Measurements from ENCODE around the gene SALL3. TPM values are rescaled to one million over a fixed set of nuclear protein-coding genes. Genes with fewer than 3 reads are reported as not detected.
"Not testable (repeated sequence)": the region's sequence is repeated elsewhere in the genome, so short reads cannot be mapped to it uniquely, and the experiment has no call there.

SALL3 gene
- polyA plus RNA-seq, 4 donors, result 0.18 to 11.0 (median 8.2) TPM

DNA sequence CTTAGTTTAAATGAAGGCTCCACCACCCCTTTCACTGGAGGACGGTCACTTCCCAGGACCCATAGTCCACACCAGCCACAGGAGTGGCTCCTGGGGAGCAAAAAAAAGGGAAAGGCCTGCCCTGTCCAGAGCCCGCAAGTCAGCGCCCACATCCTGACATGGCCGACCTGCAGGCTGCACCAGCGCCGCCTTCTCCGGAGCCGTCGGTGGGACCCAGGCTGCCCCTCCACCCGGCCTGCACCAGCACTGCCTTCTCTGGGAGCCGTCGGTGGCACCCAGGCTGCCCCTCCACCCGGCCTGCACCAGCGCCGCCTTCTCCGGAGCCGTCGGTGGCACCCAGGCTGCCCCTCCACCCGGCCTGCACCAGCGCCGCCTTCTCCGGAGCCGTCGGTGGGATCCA lies 14.9 kb upstream of the SALL3 start:
- not testable (repeated sequence) for DNase-seq (ENCODE audit: low read depth in 4 of 4, low spot score in 3 of 4)

DNA sequence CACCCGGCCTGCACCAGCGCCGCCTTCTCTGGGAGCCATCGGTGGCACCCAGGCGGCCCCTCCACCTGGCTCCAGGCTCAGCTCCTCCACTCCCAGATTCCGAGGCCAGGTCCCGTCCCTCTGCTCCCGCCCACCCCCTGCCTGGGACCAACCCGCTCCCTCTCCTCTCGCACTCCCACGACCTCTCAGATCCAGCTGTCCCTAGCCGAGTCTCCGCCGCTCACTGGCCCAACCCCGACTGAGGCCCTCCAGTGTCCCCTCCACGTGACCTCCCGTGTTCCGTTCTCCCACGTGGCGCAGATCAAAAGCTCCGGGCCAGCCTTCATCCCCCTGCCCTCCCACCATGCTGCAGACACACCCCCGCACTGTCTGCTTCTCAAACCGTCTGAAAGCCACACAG lies 14.4 kb upstream of the SALL3 start:
- no peak for DNase-seq (ENCODE audit: low read depth in 4 of 4, low spot score in 3 of 4)

DNA sequence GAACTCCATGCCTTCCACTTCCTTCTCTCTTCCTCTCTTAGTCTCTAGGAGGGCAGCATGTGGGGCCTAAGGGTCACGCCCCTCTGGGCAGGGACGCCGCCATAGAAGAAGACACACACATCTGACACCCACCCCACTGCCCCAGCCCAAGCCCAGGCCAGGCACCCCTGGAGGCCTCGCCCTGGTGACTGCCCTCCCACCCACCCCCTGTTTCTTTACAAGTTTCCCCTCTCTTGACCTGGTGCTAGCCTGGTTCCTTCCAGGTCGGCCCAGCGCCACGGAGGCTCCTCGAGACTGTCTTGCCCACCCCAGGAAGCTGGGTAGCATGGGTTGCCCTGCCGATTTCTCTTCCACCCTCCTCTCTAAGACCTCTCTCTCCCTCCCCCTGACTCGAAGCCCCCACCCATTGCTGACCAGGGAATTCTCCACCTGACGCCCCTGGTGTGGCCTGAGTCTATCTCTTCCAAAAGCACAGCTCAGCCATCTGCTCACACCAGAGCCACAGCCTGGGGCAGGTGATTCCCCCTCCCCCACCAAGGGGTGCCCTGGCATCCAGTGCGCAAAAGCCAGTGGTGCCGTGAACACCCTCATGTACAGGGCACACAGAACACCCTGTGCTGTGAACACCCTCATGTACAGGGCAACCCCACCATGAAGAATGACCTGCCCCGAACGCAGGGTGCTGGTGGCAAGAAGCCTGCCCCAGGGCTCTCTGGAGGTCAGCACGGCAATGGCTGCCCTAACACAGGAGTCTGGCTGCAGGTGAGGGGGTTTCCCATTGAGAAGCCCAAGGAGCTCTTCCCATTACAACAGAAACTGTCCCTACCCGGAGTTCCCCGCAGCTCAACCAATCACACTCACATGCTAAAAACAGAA lies 13.5 kb upstream of the SALL3 start:
- no peak for DNase-seq (ENCODE audit: low read depth in 4 of 4, low spot score in 3 of 4)

DNA sequence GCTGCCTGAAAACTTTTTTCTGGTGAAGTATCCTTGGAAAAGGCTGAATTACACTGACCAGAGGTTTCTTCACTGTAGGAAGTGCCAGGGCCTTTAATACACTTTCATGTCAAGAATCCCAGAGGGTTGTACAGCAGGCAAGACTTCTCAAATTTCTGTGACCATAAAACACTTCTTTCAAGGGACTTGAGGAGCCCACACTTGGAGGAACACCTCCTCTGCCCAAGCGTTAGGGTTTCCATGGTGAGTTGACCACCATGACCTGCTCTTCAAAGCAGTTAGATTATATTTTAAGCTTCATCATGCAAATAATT lies 12.9 kb upstream of the SALL3 start:
- DNase-seq (ENCODE audit: low read depth in 4 of 4, low spot score in 3 of 4), result no peak

DNA sequence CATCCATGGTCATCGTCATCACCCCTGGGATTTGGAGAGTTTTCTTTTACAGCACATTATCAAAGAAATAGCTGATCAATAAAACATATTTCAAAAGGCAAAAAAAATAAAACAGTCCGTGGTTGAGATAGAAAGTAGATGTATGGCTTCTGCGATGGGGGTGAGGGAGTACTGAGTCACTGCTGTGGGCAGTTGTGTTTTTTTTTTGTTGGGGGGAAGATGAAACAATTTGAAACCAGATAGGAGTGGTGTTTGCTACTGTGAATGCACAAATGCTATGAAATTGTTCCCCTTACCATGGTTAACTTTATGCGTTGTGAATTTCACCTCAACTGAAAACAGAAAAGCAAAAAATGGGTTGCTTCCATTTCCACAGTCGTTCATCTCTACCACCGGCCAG lies 11.9 kb upstream of the SALL3 start:
- DNase-seq (ENCODE audit: low read depth in 4 of 4, low spot score in 3 of 4), result no peak

DNA sequence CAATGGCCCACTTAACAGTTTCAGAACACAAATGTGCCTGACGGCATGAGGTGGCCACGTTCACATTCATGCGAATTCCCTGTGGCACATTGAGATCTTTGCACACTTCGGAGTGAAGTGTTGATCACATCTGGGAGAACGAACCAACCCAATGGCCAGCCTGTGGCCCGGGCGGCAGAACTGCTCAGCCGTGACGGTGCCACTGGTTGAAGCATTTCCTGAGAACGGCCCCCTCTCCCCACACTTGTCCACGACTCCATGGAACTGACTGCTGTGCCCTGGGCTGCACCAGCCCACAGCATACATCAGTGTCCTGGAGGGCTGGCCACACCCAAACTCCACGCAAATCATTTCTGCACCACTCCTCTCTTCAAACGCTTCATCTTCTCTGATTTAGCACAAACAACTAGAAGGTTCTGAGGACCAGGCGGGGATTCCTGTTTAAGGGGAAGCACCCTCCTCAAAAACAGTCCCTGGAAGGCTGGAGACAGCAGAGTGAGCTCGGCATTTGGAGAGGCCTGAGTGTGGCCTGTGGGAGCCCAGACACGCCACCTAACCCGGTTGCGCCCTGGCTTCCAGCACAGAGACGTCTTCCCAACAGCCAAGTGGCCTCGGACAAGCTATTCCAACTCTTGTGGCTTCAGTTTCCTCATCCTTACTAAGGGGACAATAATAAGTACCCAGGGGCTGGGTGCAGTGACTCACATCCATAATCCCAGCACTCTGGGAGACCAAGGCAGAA lies 9.9 kb upstream of the SALL3 start:
- no peak for DNase-seq (ENCODE audit: low read depth in 4 of 4, low spot score in 3 of 4)

DNA sequence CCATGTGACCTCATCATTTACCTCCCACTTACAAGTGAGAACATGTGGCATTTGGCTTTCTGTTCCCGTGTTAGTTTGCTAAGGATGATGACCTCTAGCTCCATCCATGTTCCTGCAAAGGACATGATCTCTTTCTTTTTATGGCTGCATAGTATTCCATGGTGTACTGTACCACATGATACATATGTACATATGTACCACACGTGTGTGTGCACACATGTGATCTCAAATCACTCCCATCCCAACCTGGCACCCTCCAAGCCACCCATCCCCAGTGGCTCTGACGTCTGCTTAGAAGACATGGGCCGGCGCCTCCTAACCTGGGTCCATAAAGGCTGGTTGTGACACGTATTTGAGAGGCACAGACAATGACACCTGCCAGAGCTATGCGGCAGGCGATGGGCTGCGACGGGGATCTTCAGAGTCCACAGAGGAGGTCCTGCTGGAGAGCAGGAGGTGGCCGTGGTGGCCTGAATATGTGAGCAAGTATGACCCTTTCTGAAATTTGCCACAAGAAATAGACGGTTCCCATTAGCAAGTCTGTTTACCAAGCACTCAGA lies 8.8 kb upstream of the SALL3 start:
- DNase-seq (ENCODE audit: low read depth in 4 of 4, low spot score in 3 of 4), result no peak

DNA sequence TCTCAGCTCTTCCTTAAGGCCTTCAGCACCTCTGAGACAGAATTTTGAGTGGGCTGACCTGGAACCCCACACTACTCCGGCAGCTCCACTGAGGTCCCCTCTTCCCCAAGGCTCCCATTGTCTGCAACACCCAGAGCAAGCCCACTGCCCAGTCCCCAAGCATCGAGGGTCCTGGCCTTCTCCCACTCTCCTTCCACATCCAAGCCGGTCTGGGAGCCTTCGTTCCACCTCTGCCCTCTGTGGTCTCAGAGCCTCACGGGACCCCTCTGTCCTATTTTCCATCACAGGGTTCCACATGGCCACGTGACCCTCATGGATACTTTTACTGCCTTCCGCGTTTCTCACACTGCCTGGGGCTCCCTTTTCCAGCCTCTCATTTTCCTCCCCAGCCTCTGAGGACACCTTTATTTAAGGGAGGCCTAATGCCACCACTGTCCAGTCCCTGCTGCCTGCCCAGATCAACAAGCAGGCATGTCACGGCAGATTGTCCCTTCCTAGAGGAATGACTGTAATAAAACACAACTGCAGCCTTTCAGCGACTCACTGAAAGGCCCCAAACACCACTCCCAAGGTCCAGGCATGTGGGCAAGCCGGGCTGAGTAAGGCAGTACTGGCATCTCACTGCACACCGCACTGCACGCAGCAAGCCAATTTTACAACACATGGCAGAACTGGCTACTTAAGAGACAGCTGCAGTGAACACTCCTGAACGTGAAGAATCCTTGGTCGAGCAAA lies 7.9 kb upstream of the SALL3 start:
- DNase-seq (ENCODE audit: low read depth in 4 of 4, low spot score in 3 of 4), result no peak

DNA sequence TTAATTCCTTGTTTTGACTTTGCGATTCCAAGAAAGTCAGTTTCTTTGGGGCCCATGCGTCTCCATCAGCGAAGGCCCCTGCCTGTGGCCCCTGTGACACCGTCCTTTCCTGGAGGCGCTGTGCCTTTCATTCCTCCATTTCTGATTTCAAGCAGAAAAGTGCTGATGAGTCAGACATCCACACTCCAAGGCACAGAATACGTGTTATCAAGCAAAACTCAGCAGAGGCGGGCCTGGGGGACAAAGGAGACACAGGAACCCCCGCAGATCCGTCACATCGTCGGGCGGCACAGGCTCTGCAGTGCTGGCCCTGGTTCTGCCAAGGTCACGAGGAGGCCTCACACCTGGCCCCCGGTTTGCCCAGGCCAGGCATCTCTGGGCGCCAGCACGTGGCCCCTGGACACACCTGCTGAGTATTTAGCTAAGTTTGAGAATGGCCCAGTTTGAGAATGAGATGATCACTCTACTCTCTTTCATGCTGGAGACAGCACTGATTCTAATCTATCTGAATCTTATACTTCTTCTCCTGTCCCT lies 7.2 kb upstream of the SALL3 start:
- DNase-seq (ENCODE audit: low read depth in 4 of 4, low spot score in 3 of 4), result no peak

DNA sequence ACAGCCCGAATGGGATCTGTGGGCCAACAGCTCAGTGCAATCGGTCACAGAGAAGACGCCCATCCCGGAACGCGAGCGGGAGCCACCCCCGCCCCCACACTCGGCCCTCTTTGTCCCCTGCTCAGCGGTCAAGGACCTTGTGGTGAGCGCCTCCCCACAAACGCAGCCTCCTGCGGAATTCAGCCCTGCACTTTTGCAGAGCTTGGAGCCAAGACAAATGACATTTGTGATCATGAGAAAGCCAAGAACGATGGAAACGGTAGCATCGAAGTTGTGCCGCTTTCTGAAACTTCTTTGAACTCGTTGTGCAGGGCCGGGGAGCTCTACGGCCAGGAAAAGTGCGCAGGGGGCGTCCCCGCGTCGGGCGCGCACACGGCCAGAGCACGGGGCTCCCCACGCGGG lies 6.7 kb upstream of the SALL3 start:
- DNase-seq (ENCODE audit: low read depth in 4 of 4, low spot score in 3 of 4), result no peak

DNA sequence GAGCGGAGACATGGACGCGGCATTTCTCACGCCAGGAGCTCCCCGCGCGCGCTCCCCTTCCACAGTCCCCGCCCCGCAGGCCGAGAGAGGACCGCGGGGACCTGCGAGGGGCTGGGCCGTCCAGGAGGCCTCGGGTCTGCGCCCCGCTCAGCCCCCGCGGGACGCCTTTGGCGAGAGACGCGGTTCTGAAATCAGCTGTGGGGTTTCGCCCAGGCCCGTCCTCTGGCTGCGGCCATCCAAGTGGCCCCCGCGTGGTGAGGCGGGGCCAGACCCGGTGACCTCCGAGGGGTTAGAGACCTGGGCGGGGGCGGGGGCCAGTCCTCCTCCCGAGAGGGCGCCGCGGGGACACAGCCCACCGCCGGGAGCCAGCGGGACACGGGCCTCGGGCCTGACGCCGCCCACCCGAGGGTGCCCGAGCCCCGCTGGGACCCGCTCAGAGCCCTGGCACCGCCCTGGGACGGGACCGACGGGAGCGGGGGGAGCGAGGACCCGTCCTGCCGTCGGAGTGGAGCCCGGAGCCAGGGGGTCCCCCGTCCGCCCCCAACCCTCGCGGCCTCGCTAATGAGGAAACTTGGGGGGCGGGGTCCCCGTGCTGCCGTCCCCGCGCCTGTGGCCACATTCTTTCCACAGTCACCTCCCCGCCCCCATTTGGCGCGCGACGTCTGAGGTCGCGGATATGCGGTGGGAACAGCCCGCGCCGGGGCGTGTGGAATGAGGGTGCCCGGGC lies 6.1 kb upstream of the SALL3 start:
- no peak for DNase-seq (ENCODE audit: low read depth in 4 of 4, low spot score in 3 of 4)

DNA sequence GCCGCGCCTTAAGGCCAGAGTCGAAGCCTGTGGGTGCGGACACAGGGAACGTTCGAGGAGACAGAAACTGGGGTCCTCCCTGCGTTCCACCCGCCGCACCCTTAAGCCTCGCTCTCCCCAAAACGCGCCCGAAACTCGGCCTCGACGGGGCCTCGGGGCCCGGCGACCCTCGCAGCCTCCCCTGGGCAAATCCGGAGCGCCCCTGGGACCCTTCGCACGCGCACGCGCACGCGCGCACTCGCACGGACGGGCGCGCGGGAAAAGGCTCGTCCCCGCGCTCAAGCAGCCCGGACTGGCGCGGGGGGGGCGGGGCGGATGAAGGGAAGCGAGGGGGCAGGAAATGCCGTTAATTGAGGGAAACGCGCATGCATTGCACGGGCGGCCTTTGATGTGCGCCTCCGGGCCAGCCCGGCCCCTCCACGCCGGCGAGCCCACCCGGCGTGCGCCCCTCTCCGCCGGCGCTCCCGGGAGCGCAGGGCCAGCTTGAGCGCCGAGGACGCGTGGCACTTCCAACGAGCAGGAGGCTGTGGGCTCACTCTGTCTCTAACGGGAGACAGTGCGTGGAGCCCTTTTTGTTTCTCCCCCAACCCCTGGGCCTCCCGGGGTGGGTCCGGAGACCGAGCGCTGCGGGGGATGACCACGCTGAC lies 5.4 kb upstream of the SALL3 start:
- DNase-seq (ENCODE audit: low read depth in 4 of 4, low spot score in 3 of 4), result no peak

DNA sequence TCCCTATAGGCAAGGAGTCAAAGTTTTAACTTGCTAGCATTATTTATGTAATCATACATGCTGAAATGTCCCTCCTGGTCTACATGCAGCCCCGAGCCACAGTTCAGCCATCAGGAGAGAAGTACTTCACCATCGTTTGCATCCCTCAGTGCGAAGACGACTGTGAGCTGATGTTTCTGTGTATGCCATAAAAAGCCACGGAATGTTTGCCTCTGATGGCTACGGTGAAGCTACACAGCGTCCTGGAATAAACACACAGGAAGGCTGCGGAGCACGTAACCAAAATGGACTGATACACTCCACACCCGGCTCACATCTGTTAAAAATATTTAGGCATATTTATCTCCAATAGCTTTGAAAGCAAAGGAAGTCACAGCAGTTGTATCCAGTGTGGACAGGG lies 4.3 kb upstream of the SALL3 start:
- DNase-seq (ENCODE audit: low read depth in 4 of 4, low spot score in 3 of 4), result no peak

DNA sequence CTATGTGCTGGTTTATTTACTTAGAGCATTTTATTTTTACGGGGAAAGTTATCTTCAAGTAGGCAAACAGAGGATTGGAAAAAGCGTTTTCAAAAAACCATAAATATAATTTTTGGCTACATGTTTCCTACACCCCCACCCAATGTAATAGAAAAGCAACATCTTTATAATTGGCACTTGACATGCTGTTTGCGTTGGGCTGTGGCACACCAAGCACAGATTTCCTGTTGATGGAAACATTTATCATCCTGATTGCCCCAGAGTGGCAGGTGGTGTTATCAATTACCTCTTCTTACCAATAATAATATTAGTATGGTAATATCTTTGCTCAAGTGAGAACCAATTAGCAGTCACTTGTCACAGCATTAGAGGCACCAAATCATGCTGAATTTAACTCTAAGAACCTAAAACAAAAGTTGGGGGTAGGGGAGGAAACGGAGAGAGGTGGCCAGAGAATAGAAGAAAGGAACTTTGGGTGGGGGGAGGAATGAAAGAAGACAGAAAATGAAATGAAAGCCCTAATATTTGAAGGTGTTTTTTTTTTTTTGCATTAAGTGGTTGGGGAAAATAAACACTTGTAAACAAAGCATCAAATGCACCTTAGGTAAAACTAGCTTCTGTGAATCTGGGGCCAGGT lies 3.8 kb upstream of the SALL3 start:
- DNase-seq (ENCODE audit: low read depth in 4 of 4, low spot score in 3 of 4), result no peak

DNA sequence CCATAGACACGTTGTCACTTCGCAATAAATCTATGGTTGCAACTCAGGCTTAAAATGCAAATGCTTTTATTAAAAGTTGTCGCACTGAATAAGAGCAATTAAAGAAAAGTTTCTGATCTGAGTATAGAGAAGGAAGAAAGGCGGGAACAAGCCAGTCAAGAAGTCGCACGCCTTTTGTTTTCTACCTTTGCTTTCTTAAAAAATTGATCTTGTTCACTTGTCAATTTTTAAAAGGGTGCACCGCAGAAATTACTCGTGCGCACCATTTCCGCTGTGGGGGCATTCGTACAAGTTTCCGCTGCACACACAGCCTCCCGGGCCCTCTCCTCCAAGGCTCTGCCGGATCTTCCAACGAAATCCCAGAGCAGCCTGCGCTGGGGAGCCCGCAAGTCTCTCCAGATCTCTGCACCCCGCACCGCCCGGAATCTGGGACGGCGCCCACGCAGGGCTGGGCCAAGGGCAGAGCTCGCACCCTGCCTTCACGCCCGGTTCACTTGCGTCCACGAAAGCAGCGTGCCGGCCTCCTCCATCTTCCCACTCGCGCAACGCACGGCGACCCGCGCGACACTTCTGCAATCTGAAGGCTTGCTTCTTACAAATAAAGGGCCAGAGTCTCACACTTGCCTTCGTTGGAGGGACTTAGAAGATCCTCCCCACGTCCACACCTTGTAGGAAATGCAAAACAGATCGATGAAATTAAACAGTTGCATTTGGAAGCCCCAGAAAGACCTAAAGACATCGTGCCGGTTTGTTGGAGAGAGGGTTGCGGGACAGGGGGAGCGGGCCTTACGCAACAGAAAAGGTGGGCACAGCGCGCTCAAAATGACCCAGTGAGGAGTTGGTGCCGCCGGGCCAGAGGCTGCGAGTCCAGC lies 2.6 kb upstream of the SALL3 start:
- no peak for DNase-seq (ENCODE audit: low read depth in 4 of 4, low spot score in 3 of 4)

DNA sequence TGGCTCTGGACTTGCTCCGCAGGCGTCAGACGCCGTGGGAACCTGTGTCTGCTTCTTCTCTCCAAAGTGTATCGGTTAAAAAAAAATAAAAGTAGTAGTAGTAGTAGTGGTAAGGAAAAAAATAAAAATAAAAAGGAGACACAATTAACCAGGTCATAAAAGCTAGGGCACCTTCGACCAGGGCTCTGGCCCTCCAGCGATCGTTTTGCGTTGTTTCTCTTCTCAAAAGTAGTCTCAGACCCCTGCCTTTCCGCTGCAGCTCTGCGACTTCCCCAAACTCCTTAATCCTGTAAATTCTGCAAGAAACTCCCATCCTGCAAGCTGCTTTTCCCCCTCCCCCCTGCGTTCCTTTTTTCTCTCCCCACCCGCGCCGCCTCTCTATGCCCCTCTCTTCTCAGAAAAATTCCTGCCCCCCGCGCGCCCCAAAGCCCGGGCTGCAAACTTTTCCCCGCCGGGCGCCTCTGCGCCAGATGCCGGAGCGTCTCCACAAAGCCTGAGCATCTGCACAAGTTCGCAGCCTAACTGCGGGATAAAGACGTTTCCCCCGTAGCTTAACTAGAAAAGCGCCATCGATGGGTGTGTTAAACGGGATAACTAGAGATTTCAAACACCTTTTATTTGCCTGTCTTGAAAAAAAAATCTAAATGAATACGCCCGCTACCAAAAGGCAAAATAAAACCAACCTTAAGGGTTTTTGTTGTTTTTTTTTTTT lies 1.8 kb upstream of the SALL3 start:
- DNase-seq (ENCODE audit: low read depth in 4 of 4, low spot score in 3 of 4), result no peak

DNA sequence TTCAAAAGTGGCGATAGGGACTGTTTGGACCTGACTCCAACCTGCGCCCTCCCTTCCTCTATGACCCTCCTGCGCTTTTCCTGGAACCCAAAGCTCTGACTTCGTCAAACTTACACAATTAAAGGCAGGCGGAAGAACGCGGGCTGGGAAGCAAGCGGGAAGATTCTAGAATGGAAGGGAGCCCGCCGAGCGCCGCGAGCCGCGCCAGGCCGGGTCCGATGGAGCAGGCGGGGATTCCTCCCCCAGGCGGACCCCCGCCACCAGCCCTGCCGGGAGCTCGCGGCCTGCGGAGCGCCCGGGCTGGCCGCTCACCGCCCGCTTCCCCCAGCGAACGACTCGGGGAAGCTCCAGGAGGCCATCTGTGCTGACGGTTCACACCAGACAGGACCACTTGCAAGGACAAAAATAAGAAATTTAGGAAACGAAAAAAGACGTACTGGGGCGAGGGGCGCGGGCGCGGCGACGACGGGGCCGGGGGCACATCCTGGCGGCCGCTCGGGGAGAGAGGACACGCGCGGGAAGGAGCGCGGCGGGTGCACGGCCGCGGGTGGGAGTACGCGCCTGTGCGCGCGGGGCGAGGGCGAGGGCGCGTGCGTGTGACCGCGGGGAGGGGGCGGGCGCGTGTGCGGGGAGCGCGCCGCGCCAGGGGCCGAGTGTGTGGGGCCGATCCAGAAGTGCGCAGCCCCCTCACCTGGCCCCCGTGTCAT lies 1.1 kb upstream of the SALL3 start:
- no peak for DNase-seq (ENCODE audit: low read depth in 4 of 4, low spot score in 3 of 4)
